NCI-H1092 treated with DMSO at 0.1 percent for 48 hours (cell line): ENCODE measurements around the gene C5orf15.
A peak's percentile ranks its signal among the peaks of the same experiment; 100 is the strongest.
"Not testable (repeated sequence)": the region's sequence is repeated elsewhere in the genome, so short reads cannot be mapped to it uniquely, and the experiment has no call there.

Source experiments
- DNase-seq: peaks from one replicate; lab custom pipeline; 2025; lab: John Stamatoyannopoulos, UW

The C5orf15 gene

DNA sequence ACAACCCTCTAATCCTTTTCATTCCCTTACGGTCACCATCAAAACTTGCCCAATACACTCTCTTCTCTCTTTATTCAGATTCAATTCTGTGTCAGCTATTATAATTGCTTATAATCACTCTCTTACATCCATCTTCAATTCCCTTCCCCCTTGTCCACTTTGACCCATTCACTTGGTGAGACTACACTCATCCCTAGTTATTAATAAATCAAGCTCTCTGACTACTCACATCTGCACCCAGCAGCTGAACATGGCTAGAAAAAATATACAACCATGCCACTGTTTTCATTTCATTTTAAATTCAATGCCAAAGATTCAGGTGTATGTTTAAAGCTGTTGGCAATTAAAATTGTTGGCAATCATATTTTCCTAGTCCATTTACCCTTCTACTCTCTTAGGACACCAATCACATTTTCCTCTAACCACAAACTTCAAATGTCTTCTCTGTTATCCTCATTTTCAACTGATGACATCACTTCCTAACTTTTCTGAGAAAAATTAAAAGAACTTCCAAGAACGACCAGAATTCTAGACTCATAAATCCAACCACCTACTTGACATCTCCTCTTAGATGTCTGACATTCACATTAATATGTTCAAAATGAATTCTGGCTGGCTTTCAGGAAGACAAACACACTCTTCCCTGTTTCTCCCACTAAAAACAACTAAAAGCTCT is 5.5 kb downstream of the C5orf15 start:
- no peak for DNase-seq

DNA sequence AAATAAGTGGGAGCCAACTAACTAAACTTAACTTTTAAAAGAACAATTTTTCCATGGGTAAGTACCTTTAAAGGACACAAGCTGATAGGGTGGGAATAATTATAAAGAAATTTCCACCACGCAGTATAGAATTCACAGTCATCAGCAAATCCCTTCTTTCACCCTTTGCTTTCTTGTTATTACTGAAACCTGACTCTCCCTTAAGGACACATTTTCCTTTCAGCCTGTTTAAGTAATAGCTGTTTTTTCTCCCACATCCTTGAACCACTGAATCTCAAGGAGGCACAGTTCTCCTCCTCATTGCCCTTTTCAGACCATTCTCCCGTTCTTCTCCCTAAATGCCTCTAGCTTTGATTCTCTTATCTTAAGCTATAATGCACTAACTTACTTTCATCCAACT is 6.3 kb downstream of the C5orf15 start:
- no peak for DNase-seq

DNA sequence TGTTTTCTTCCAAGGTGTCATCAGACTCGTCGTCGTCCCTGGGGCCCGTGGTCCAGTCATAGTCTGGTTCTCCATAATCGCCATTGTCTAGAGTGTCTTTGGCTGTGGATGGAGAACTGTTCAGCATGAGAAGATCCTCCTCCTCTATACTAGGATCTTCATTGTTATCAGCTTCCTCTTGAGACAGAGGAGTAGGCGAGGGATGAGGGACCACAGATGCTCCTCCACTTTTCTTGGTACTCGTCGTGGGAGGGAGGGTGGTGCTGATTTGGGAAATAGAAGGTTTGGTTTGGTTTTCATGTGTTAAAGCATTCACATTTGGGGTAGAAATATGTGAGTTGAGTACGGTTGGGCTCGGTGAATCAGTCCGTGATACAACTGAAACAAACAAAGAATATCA is 8.8 kb downstream of the C5orf15 start:
- no peak for DNase-seq

DNA sequence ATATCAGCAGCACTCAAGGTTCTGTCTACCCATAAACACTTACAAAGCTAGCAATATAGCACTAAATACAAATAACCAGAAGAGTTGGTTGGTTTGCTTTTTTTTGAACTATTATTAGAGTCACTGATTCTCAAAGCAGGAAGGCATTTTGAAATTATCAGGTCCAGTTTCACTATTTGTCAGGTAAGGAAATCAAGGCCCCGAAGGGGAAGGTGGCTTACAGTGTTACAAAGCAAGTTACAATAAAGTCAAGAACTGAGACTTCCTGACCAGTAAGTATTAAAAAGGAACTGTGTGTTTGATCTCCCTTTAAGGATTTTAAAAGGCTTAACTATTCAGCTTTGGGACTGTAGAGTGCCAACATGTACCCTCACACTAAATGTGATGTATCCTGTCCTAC is 10.8 kb downstream of the C5orf15 start:
- no peak for DNase-seq

DNA sequence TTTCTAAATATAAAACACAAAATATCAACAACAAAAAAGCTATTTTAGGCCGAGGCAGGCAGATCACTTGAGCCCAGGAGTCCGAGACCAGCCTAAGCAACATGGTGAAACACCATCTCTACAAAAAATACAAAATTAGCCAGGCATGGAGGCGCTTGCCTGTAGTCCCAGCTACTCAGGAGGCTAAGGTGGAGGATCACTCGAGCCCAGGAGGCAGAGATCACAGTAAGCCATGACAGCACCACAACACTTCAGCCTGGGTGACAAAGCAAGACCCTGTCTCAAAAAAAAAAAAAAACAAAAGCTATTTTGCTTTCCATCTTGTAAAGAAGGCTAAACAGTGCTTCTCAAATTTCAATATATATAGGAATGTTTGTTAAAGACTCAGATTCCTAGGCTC is 11.3 kb downstream of the C5orf15 start:
- no peak for DNase-seq

DNA sequence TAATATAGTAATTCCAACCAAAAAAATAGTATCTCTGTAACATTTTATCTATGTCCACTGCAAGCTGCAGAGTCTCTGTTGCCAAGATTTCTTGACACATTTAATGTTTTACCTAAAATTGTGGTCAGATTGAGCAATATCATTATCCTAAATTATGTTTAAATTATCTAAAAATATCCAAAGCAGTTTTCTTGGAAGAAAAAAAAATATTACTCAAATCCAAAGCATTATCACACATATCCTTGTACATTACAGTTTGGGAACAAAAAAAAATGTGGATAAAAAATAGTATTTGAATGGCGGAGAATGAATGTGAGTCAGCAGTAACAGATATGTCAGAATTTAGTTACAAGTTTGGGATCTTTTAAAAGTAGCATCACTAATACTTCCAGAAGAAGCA is 12.2 kb downstream of the C5orf15 start:
- not testable (repeated sequence) for DNase-seq

DNA sequence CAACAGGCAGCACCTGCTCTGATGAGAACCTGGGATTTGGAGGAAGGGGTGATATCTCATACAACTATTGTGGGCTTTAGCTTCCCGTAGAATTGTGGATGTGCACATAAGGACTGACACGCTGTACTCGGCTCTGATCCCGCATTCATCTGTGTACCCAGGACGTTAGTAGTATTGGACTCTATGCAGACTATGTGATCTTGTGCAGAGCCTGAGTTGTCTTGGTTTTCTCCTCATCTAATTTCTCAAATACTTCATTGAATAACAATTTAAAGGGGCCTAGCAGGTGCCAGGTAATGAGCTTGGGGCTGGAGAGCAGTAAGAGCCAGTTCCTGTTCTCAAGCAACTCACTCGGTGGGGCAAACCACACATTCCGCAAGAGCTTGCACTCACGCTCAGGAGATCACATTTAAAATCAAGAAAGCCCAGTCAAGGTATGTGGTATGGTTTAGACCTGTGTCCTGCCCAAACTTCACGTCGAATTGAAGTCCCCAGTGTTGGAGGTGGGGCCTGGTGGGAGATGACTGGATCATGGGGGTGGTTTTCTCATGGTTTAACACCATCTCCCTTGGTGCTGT is 14.8 kb downstream of the C5orf15 start:
- DNase-seq = no peak

DNA sequence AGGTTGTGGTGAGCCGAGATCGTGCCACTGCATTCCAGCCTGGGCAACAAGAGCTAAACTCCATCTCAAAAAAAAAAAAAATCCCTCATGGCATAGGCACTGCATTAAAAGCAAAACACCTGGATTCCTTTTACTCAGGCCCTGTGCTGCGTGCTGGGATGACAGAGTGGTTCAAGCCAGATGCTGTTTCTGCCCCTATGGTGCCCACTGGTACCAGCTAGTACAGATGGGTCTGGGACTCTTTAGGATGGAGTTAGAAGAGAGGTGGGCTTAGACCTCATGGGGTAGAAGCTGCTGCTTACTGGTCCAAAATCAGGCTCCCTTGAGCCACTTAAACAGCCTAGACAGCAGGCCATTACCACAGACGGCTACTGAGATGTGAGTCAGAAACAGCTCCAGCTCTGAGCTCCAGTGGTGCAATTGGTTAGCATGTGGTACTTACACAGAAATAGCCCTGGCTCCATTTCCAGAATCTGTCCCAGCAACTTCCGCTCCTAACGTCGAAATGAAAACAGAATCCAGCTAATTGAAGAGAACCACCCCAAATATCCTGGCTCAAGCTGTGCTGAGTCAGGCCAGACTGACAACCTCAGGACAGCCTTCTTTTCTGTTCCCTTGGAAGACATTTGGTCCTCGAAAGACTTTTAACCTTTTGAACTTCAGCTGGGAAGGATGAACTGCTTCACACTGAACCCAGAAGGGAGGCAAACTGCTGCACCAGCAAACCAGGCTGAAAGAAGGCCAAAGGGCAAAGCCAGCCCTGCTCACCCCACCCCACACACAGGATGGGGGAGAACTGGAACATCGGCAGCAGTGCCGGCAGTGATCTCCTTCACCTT is 15.5 kb downstream of the C5orf15 start:
- no peak for DNase-seq

DNA sequence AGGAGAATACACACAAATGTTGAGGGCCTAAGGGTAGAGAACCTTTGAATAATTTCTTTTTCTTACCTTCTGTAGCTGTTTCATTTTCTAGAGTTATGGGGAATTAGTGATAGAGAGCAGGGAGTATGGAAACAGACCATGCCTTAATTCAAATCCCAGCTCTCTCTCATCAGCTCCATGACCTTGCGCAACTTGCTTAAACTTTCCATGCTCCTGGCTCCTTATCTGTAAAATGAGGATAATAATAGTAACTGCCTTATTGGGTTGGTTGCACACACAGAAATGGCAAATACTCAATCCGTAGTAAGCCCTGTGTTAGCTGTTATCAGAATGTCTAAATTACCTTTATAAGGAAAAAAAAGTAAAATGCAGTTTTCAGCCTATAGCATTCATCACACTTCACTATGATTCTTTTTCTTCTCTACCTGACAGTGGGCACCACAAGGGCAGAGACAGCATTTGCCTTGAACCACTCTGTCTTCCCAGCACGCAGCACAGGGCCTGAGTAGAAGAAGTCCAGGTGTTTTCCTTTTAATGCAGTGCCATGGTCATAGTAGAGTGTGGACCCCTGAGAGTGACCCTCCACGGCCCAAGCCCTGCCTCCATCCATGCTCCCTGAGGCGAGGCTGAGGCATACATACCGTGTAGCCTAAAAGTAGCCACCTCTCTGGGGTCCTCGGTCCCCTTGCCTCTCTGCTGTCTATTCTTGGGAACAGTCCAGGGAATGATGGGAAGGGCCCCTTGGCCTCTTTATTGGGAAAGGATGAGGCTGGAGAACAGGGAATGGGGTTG is 17.4 kb downstream of the C5orf15 start:
- no peak for DNase-seq

DNA sequence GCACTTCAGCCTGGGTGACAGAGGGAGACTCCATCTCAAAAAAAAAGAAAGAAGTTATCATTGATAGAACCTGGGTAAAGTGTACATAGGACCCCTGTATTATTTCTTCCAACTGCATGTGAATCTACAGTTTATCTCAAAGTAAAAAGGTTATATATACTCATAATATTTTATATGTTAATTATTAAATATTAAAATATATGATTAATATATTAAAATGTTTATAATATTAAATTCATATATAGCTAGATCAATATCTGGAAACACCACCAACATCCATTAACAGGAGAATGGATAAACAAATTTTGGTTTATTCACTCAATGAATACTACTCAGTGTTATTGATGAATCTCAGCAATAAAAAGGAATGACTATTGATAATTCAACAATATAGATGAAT is 19.7 kb downstream of the C5orf15 start:
- no peak for DNase-seq

DNA sequence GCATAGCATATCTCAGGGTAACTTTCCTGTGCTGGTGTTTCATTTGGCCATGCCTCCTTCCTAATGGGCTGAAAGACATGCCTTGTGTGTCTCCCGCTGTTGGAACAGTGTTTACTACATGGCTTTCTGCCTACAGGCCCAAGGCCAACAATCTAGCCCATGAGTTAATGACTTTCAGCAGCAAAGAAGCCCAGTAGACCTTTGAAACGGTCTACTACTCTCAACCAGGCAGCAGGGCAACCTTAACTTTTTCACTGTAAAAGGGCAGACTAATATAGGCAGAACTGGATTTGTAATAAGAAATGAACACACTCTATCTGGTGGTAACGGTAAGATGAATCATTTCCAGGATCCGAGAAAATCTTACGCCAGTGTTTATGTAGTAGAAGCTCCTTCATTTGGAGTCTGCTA is 21.0 kb downstream of the C5orf15 start:
- DNase-seq = no peak

DNA sequence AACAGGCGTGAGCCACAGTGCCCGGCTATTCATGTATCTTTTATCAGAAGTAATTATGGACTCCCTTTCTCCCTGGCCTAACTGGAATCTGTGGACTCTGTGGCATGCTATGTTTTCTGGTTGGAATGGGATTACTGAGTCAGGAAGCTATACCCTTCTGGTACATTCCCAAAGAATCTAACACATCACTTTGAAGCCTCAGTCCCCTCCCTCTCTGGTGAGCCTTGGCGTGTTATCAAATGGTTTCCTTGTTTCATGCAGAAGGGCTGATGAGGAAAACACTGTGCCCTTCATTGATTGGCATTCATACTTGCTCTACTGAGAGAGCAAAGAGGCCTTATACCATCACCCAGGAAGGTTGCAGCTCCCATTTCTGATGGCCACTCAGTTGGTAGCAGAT is 22.9 kb downstream of the C5orf15 start:
- no peak for DNase-seq

DNA sequence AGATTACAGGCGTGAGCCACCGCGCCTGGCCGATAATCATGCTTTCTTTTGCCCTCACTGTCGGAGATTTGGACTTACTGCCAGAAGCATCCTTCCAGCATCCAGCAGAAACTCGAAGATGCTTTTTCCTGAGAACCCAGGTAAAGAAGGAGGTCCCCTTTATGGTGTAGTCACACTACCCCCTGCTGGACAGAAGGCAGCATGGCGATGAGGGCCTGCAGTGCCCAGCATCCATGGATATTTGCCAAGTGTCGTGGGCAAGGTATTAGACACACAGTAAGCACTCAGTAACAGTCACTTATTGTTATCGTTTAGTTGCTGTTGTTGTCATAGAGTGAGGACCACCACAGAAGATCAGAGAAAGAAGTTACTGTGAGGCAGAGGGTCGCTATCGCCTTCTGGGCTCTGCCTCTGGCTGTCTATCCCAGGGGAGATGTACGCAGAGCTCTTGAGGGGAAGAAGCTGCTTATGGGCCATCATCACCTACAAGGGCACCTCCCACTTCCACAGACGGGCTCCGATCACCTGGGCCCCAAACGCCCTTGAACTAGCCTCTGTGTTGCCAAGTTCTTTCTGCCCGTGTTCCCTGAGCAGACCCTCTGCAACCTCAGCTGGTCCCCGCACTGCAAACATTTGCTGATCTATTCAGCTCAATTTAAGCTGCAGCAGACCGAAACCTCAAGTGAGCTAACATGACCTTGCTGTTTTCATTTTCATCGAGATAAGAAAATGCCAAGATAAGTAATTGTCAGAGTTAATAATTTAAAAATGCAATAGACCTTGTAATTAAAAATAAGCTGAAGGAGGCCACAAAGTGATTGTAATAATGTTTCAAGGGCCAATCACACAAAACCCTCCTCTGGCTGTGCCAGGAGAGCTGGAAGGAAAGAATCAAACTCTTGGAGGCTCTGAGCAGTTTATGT is 23.9 kb downstream of the C5orf15 start:
- DNase-seq = peak; percentile 69

DNA sequence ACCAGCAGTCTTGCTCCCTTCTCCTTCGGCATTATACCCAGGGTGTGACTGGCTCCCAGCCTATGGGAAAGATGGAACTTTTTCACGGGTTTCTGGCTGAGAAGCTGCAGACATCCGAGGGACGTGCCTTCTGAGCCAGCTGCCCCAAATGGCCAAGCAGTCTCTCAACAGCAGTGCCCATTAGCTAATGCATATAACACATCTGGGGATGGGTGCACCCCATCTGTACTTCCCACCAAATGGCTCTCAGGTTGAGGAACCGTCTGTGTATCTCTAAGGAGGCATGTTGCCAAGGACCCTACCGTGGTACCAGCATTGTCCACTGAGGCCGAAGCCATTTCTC is 25.0 kb downstream of the C5orf15 start:
- no peak for DNase-seq

DNA sequence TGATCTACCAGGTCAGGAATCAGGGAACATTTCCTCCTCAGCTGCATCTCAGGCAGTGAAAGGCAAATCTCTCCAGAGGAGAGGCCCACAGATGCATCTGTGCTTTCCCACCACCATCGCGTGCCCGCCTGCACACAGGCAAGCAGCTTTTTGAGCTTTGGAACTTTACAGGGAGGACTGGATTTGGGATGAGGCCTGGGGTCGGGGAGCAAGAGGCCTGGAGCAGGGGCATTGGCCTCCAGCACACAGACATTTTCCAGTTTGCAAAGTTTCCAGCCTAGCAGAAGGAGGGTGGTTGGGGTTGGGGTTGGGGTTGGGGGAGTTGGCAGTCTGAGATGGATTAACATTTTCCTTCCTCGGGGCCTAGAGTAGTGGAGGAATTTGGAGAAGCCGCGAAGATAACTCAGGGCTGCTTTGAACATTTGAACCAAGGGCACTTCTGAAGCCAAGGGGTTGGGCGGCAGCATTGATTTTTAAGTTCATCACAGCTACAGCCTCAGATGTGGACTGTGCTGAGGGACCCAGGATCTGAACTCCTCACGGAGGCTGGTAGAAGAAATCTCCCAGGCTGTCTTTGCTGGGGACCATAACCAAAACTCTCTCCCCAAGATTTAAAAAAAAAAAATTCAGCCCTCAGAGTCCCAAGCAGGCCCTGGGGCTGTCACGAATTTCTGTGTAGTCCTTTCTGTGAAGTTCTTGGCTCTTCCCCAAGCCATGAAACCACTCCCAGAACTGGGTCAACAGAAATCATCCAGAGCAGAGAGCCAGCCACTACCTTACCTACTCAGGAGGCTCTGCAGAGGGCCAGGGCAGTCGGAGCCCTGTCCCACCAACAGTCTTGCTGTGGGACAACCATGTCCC is 25.6 kb downstream of the C5orf15 start:
- DNase-seq = no peak

DNA sequence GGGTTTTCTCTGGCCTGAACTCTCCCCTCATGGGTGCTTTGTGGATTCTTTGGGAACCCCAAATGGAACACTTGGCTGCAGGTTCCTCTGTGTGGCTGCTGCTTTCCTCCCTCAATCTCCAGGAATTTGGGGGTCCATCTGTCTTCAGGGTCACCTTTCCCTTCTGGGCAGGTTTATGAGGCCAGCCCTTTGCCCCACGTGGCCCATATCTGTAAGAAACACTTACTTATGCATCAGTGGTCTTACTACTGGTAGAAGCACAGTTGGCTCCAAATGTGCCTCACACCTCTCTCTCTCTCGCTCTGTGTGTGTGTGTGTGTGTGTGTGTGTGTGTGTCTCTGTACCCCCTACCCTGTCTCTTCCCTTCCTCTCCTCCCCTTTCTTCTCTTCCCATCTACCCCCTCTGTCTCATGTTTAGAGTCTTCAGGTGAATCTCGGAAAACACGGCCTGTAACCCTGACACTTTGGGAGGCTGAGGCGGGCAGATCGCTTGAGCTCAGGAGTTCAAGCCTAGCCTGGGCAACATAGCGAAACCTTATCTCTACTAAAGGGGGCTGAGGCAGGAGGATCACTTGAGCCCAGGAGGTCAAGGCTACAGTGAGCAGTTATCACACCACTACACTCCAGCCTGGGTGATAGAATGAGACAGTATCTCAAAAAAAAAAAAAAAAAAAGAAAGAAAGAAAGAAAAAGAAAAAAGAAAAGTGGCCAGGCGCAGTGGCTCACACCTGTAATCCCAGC is 26.8 kb downstream of the C5orf15 start:
- DNase-seq = no peak

DNA sequence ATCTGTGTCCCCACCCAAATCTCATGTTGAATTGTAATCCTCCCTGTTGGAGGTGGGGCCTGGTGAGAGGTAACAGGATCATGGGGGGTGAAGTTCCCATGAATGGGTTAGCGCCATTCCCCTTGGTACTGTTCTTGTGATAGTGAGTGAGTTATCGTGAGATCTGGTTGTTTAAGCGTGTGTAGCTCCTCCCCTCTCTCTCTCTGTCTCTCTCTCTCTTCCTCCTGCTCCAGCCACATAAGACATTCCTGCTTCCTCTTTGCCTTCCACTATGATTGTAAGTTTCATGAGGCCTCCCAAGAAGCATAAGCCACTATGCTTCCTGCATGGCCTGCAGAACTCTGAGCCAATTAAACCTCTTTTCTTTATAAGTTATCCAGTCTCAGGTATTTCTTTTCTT is 28.8 kb downstream of the C5orf15 start:
- no peak for DNase-seq

DNA sequence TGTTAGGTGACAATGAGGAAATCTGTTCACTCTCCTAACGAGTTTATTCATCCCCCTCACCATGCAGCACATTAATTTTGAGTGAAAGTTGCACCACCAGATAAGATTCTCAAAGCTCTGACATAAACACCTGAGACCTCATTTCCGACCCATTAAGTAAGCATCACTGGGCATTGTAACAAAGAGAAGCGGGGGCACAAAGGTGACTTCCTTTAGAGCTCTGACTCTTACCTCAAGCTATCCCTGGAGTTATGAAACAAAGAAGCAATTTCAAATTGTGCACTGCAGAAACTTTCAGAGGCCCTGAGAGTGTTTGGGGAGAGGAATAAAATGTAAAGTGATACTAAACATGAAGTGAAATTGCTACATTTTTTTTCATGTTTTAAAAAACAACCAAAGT is 29.5 kb downstream of the C5orf15 start:
- no peak for DNase-seq

DNA sequence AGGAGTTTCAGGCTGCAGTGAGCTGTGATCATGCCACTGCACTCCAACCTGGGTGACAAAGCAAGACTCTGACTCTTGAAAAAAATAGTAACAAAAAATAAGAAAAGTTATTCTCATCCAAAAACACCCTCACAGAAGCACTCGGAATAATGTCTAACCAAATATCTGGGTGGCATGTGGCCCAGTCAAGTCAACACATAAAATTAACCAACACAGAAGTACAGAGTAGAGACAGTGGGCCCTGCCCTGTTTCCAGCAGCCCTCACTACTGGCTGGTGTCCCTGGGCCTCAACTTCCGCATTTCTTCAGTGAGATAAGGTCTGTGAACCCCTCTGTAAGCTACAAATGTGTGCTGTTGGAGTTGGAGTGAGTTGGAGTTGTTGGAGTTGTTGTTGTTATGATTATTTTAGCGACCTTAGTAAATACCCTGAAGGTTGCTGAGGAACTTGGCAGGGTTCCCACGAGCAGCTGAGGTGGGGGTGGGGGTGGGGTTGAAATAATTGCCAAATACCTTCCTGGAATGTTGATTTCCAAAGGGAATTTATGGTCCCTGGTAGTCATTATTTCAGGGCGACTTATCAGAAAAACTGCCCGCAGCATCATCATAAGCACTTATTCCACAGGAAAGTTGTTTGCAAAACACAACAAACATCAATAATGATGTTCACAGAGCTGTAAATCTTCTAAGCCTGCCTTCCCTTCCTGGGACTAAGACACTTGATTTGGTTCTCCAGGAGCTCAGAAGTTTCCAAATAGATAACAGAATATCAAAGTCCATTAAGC is 30.2 kb downstream of the C5orf15 start:
- DNase-seq = no peak
